Naive thymus-derived CD4-positive, alpha-beta T cell (primary cell): ENCODE data around the gene EPO. TPM values are rescaled to one million over a fixed set of nuclear protein-coding genes. Genes with fewer than 3 reads are reported as not detected.

Experiments
- ATAC-seq: fragments of 150-1000 bp; cut with Tn5 transposase; 2 replicates; pipeline ENCODE4 v1.10.0; 2021; ENCODE audit warnings: mild to moderate bottlenecking, moderate library complexity
- CTCF ChIA-PET: fragments of 350-600 bp; sonication (Branson Sonifier 250); formaldehyde crosslinking; loops from one replicate; lab custom pipeline; 2021; ENCODE audit warnings: antibody characterized with exemption; lab: Charles Lee
- POLR2A ChIA-PET: fragments of 350-600 bp; sonication (Branson Sonifier 250); formaldehyde crosslinking; loops from one replicate; lab custom pipeline; 2021; ENCODE audit warnings: antibody characterized with exemption, inconsistent platforms; lab: Charles Lee
- DNase-seq, 9 donors: peaks; one replicate each; pipeline versions ENCODE4 v3.0.0 to v3.0.0-alpha.2; 2020 to 2022; ENCODE audit warnings: mixed read lengths in 1 of 9
- H3K27ac ChIP-seq: one replicate; pipeline ENCODE4 v1.7.0; 2013; ENCODE audit warnings: mild to moderate bottlenecking, low read depth, low read length, moderate library complexity
- H3K27me3 ChIP-seq, 2 donors: one replicate each; pipeline ENCODE4 v1.7.0; 2013; ENCODE audit warnings: low read length in 2 of 2, mild to moderate bottlenecking in 2 of 2, moderate library complexity in 2 of 2; ENCODE audit not compliant: control insufficient read depth in 2 of 2, insufficient read depth in 2 of 2
- H3K36me3 ChIP-seq, 3 experiments: 1 replicate in 2 of 3; 2 replicates in 1 of 3; pipeline ENCODE4 v1.7.0; 2013; ENCODE audit warnings: low read length in 3 of 3, mild to moderate bottlenecking in 3 of 3, moderate library complexity in 1 of 3; ENCODE audit not compliant: insufficient read depth in 3 of 3, control insufficient read depth in 2 of 3
- H3K4me1 ChIP-seq, 2 donors: one replicate each; pipeline ENCODE4 v1.7.0; 2013; ENCODE audit warnings: low read length in 2 of 2, mild to moderate bottlenecking in 2 of 2, moderate library complexity in 1 of 2; ENCODE audit not compliant: control insufficient read depth in 2 of 2, insufficient read depth in 2 of 2
- H3K4me3 ChIP-seq: 2 replicates; pipeline ENCODE4 v1.7.0; 2013; ENCODE audit warnings: mild to moderate bottlenecking, low read length
- H3K9me3 ChIP-seq, 3 experiments: 1 replicate in 2 of 3; 2 replicates in 1 of 3; pipeline ENCODE4 v1.7.0; 2013; ENCODE audit warnings: low read length in 3 of 3; ENCODE audit not compliant: control insufficient read depth in 2 of 3
- H3K27ac Mint-ChIP-seq, 9 donors: one replicate each; pipeline ENCODE4 v1.8.0; 2020 to 2022; ENCODE audit warnings: mixed read lengths in 9 of 9, mild to moderate bottlenecking in 8 of 9, moderate library complexity in 5 of 9, inconsistent platforms in 2 of 9
- H3K27me3 Mint-ChIP-seq, 5 donors: one replicate each; pipeline ENCODE4 v1.8.0; 2021 to 2022; ENCODE audit warnings: mixed read lengths in 5 of 5, mild to moderate bottlenecking in 1 of 5
- H3K36me3 Mint-ChIP-seq, 5 donors: one replicate each; pipeline ENCODE4 v1.8.0; 2020 to 2022; ENCODE audit warnings: mixed read lengths in 5 of 5, mild to moderate bottlenecking in 3 of 5, inconsistent platforms in 1 of 5
- H3K4me1 Mint-ChIP-seq, 7 donors: one replicate each; pipeline ENCODE4 v1.8.0; 2020 to 2022; ENCODE audit warnings: mixed read lengths in 7 of 7, mild to moderate bottlenecking in 3 of 7, inconsistent platforms in 1 of 7
- H3K4me3 Mint-ChIP-seq, 10 donors: one replicate each; pipeline ENCODE4 v1.8.0; 2020 to 2022; ENCODE audit warnings: mild to moderate bottlenecking in 10 of 10, mixed read lengths in 10 of 10, moderate library complexity in 6 of 10, inconsistent platforms in 2 of 10
- H3K9me3 Mint-ChIP-seq, 11 donors: one replicate each; pipeline ENCODE4 v1.8.0; 2020 to 2022; ENCODE audit warnings: mixed read lengths in 11 of 11, mild to moderate bottlenecking in 4 of 11, inconsistent platforms in 1 of 11, moderate library complexity in 1 of 11
- intact Hi-C, 2 donors: fragments of 100-400 bp; cut with micrococcal nuclease; formaldehyde crosslinking; loops; one replicate each; pipeline ENCODE4 v1.15.1; 2023
- polyA plus RNA-seq, 2 donors: library from polyadenylated mRNA; unstranded; fragments of 300-500 nt; fragmentation: Illumina TruSeq; gene quantifications; one replicate each; pipeline ENCODE4 v1.2.3, GENCODE V29; 2021
- total RNA-seq, 6 experiments: library from RNA in 5 of 6; stranded (reverse) in 5 of 6; gene quantifications; 1 replicate in 5 of 6; 2 replicates in 1 of 6; pipeline ENCODE4 v1.2.3 and lab custom pipeline; 2021 to 2026

EPO gene
- total and polyA plus RNA-seq, 7 experiments from 2014 or later, result not detected

GRCh38 chr7:100689230-100690135, 30.8 kb upstream of the EPO start:
- ChIA-PET POLR2A (interaction anchor here (1.4 to 4.7 kb wide), 7 partner anchors 8 to 77 kb away, joined by 3 to 37 read pairs (median 14); partner anchors contain the start of genes MOSPD3 and POP7), CTCF (interaction anchor here (0.6 to 4.7 kb wide), 8 partner anchors 10 to 250 kb away, joined by 3 to 33 read pairs (median 4); partner anchors contain the start of gene POP7)
- Mint-ChIP-seq H3K27me3 (peaks cover 0 to 2% (median 0%) of the 10 kb centered on the region in 5 donors), H3K27ac (peak overlapping the region in 6 of 9 donors; percentile 3 to 74 (median 40)), H3K4me1 (peaks cover 20 to 44% (median 36%) of the 10 kb centered on the region in 7 donors), H3K36me3 (peaks cover 0 to 11% (median 6%) of the 10 kb centered on the region in 5 donors), H3K4me3 (peak overlapping the region in 2 of 10 donors; percentile 13 to 23), H3K9me3 (peaks cover 0 to 3% (median 0%) of the 10 kb centered on the region in 11 donors)
- Histone ChIP-seq H3K36me3 (peaks cover 0 to 52% (median 8%) of the 10 kb centered on the region in 3 experiments), H3K4me1 (peaks cover 23 to 27% of the 10 kb centered on the region in 2 donors), H3K9me3 (no peaks in the 10 kb centered on the region), H3K27me3 (no peaks in the 10 kb centered on the region), H3K27ac (peak overlapping the region; percentile 2), H3K4me3 (no peak overlapping the region)
- no peak for DNase-seq
- no peak for ATAC-seq
- intact Hi-C loops, result loop anchor here (2.0 to 5.0 kb wide), 5 partner anchors 57 to 262 kb away; partner anchors contain the start of genes MEPCE (in 1 of the 2), SLC12A9 (in 1 of the 2), TSC22D4 (in 1 of the 2) and ZCWPW1 (in 1 of the 2)

- H3K27ac ChIP-seq, result peak overlapping the region; percentile 73
- no peaks in the 10 kb centered on the region for H3K27me3 ChIP-seq
- peaks cover 23 to 27% of the 10 kb centered on the region in 2 donors for H3K4me1 ChIP-seq
- no peaks in the 10 kb centered on the region for H3K9me3 ChIP-seq
- POLR2A ChIA-PET, result interaction anchor here (0.6 to 4.7 kb wide), 18 partner anchors 11 to 213 kb away, joined by 3 to 37 read pairs (median 6); partner anchors contain the start of genes FBXO24, MOSPD3, POP7 and TSC22D4
- peaks cover 29 to 54% (median 41%) of the 10 kb centered on the region in 7 donors for H3K4me1 Mint-ChIP-seq
- peaks cover 0 to 10% (median 0%) of the 10 kb centered on the region in 5 donors for H3K36me3 Mint-ChIP-seq
- intact Hi-C loops, result loop anchor here (1.0 to 5.0 kb wide), 12 partner anchors 17 to 265 kb away; partner anchors contain the start of genes FBXO24 (in 1 of the 2), GNB2 (in 1 of the 2), LRCH4 (in 1 of the 2) and MEPCE (in 1 of the 2)
- H3K27me3 Mint-ChIP-seq, result peaks cover 0 to 16% (median 0%) of the 10 kb centered on the region in 5 donors
- peak overlapping the region; percentile 67 for H3K4me3 ChIP-seq
- H3K36me3 ChIP-seq, result peaks cover 0 to 28% (median 5%) of the 10 kb centered on the region in 3 experiments
- DNase-seq, result peak; percentile 64 to 85 (median 78)
- H3K4me3 Mint-ChIP-seq, result peak overlapping the region; percentile 92 to 100 (median 94)
- ATAC-seq, result peak; percentile 79
- peaks cover 0 to 3% (median 0%) of the 10 kb centered on the region in 11 donors for H3K9me3 Mint-ChIP-seq
- peak overlapping the region; percentile 62 to 96 (median 95) for H3K27ac Mint-ChIP-seq
- CTCF ChIA-PET, result interaction anchor here (0.5 to 4.7 kb wide), 26 partner anchors 9 to 218 kb away, joined by 3 to 33 read pairs (median 4); partner anchors contain the start of genes FBXO24, MOSPD3 and POP7
These were observed 28.3 kb upstream of the EPO start for GRCh38 chr7:100691676-100692577.

GRCh38 chr7:100692578-100692961, 27.7 kb upstream of the EPO start:
- H3K27ac Mint-ChIP-seq, result peak overlapping the region; percentile 92 to 96 (median 95)

GRCh38 chr7:100693312-100694097, 26.8 kb upstream of the EPO start:
- H3K4me3 ChIP-seq, result peak overlapping the region; percentile 67
- no peaks in the 10 kb centered on the region for H3K27me3 ChIP-seq
- peak; percentile 49 for ATAC-seq
- H3K27ac ChIP-seq, result peak overlapping the region; percentile 73
- H3K4me3 Mint-ChIP-seq, result peak overlapping the region; percentile 92 to 100 (median 94)
- DNase-seq, result no peak
- H3K4me1 Mint-ChIP-seq, result peaks cover 29 to 52% (median 40%) of the 10 kb centered on the region in 7 donors
- peaks cover 0 to 23% (median 0%) of the 10 kb centered on the region in 5 donors for H3K27me3 Mint-ChIP-seq
- peaks cover 23 to 27% of the 10 kb centered on the region in 2 donors for H3K4me1 ChIP-seq
- H3K9me3 ChIP-seq, result no peaks in the 10 kb centered on the region
- intact Hi-C loops, result loop anchor here (1.0 to 5.0 kb wide), 7 partner anchors 12 to 266 kb away; partner anchors contain the start of genes FBXO24 (in 1 of the 2), GNB2 (in 1 of the 2), LRCH4 (in 1 of the 2) and MEPCE (in 1 of the 2)
- CTCF ChIA-PET, result interaction anchor here (1.0 to 4.7 kb wide), 11 partner anchors 7 to 134 kb away, joined by 3 to 33 read pairs (median 4); partner anchors contain the start of genes FBXO24 and POP7
- peak overlapping the region; percentile 92 to 96 (median 95) for H3K27ac Mint-ChIP-seq
- POLR2A ChIA-PET, result interaction anchor here (1.0 to 4.7 kb wide), 12 partner anchors 12 to 229 kb away, joined by 3 to 37 read pairs (median 8); partner anchors contain the start of genes FBXO24, GNB2, LRCH4 and MOSPD3
- H3K9me3 Mint-ChIP-seq, result peaks cover 0 to 3% (median 0%) of the 10 kb centered on the region in 11 donors
- H3K36me3 ChIP-seq, result peaks cover 0 to 12% (median 0%) of the 10 kb centered on the region in 3 experiments
- H3K36me3 Mint-ChIP-seq, result peaks cover 0 to 9% (median 0%) of the 10 kb centered on the region in 5 donors

More at GRCh38 chr7:100692578-100692961, 27.7 kb upstream of the EPO start:
- ChIA-PET CTCF (interaction anchor here (1.0 to 4.7 kb wide), 16 partner anchors 8 to 151 kb away, joined by 3 to 33 read pairs (median 4); partner anchors contain the start of genes FBXO24, MOSPD3 and POP7), POLR2A (interaction anchor here (0.6 to 4.7 kb wide), 14 partner anchors 11 to 143 kb away, joined by 3 to 37 read pairs (median 8); partner anchors contain the start of genes FBXO24, GNB2, LRCH4 and MOSPD3)
- H3K9me3 ChIP-seq, result no peaks in the 10 kb centered on the region
- no peak for ATAC-seq
- no peak for DNase-seq
- intact Hi-C loops, result loop anchor here (5.0 kb wide), 3 partner anchors 160 to 265 kb away; partner anchors contain the start of genes MEPCE (in 1 of the 2), SLC12A9 (in 1 of the 2), TSC22D4 (in 1 of the 2) and ZCWPW1 (in 1 of the 2)
- peak overlapping the region; percentile 67 for H3K4me3 ChIP-seq
- Mint-ChIP-seq H3K27me3 (peaks cover 0 to 21% (median 0%) of the 10 kb centered on the region in 5 donors), H3K36me3 (peaks cover 0 to 9% (median 0%) of the 10 kb centered on the region in 5 donors), H3K9me3 (peaks cover 0 to 3% (median 0%) of the 10 kb centered on the region in 11 donors), H3K4me1 (peaks cover 29 to 54% (median 41%) of the 10 kb centered on the region in 7 donors), H3K4me3 (peak overlapping the region; percentile 92 to 100 (median 94))
- peaks cover 23 to 27% of the 10 kb centered on the region in 2 donors for H3K4me1 ChIP-seq
- peaks cover 0 to 22% (median 4%) of the 10 kb centered on the region in 3 experiments for H3K36me3 ChIP-seq
- no peaks in the 10 kb centered on the region for H3K27me3 ChIP-seq
- peak overlapping the region; percentile 73 for H3K27ac ChIP-seq
